Suppressor macrophage (primary cell): ENCODE results near the gene GNGT2.

ENCODE experiments used
- DNase-seq, 4 experiments: peaks; one replicate each; pipeline ENCODE4 v3.0.0-alpha.2; 2020 to 2022

The GNGT2 gene

GRCh38 chr17:49168706-49169105, 41.7 kb downstream of the GNGT2 start:
- DNase-seq, result no peak

GRCh38 chr17:49165143-49165542, 45.2 kb downstream of the GNGT2 start:
- no peak for DNase-seq

GRCh38 chr17:49162866-49163265, 47.5 kb downstream of the GNGT2 start:
- no peak for DNase-seq

- DNase-seq, result no peak
Measured at GRCh38 chr17:49157784-49158183, 52.6 kb downstream of the GNGT2 start.

- DNase-seq, result no peak
Measured at GRCh38 chr17:49156256-49156655, 54.1 kb downstream of the GNGT2 start.
